Activated CD4-positive, alpha-beta T cell treated with anti-CD3 and anti-CD28 coated beads for 36 hours (primary cell): Measurements from ENCODE around the gene TBCA. TPM values are rescaled to one million over a fixed set of nuclear protein-coding genes. Genes with fewer than 3 reads are reported as not detected.
"Not testable (repeated sequence)": the region's sequence is repeated elsewhere in the genome, so short reads cannot be mapped to it uniquely, and the experiment has no call there.

Experiments
- ATAC-seq: fragments of 200-7000 bp; cut with Tn5 transposase; one replicate; pipeline ENCODE4 v1.10.0; 2021; ENCODE audit warnings: mild to moderate bottlenecking, moderate library complexity
- CTCF ChIA-PET: fragments of 350-600 bp; sonication (Branson Sonifier 250); formaldehyde crosslinking; loops from one replicate; lab custom pipeline; 2021; ENCODE audit warnings: antibody characterized with exemption; lab: Charles Lee
- POLR2A ChIA-PET: fragments of 350-600 bp; sonication (Branson Sonifier 250); formaldehyde crosslinking; loops from one replicate; lab custom pipeline; 2021; ENCODE audit warnings: antibody characterized with exemption, inconsistent platforms; lab: Charles Lee
- DNase-seq: peaks from one replicate; pipeline ENCODE4 v3.0.0-alpha.2; 2020
- H3K27ac Mint-ChIP-seq: one replicate; pipeline ENCODE4 v1.8.0; 2021; ENCODE audit warnings: mixed read lengths
- H3K27me3 Mint-ChIP-seq: one replicate; pipeline ENCODE4 v1.8.0; 2021; ENCODE audit warnings: mixed read lengths
- H3K36me3 Mint-ChIP-seq: one replicate; pipeline ENCODE4 v1.8.0; 2021; ENCODE audit warnings: low read depth, mixed read lengths
- H3K4me1 Mint-ChIP-seq: one replicate; pipeline ENCODE4 v1.8.0; 2021; ENCODE audit warnings: mixed read lengths
- H3K4me3 Mint-ChIP-seq: one replicate; pipeline ENCODE4 v1.8.0; 2021; ENCODE audit warnings: mild to moderate bottlenecking, moderate library complexity, mixed read lengths
- H3K9me3 Mint-ChIP-seq: one replicate; pipeline ENCODE4 v1.8.0; 2021; ENCODE audit warnings: low read depth, mixed read lengths
- intact Hi-C, 2 experiments: fragments of 100-400 bp; cut with DNase I in 1 of 2; cut with micrococcal nuclease in 1 of 2; formaldehyde crosslinking; loops; one replicate each; pipeline versions ENCODE4 v1.14.2 to v1.15.1; 2022 to 2024; cut with DNase I, micrococcal nuclease
- total RNA-seq, 2 experiments: library from RNA; stranded (reverse); gene quantifications; one replicate each; pipeline ENCODE4 v1.2.3, GENCODE V29; 2021

Gene TBCA
- total RNA-seq, 2 experiments from 2014 or later, result 195 to 210 TPM

DNA sequence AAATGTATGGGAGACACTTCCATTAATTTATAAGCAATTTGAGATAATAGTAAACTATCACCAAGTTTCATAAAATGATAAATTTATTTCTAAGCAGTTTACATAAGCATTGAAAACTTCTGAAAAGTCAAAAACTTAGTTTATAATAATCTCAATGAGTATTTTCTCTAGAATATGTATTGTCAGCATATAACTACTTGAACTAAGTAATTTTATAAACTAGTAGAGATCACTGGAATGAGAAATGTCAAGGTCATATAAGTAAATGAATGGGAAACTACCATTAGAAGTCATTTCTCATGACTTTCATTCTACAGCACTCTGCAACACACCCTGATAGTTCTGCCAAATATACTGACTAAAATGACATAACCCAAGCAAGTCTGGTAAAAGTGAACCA, 3.4 kb downstream of the TBCA start:
- ATAC-seq (no peak), DNase-seq (no peak)
- no peaks in the 10 kb centered on the region for H3K27me3 Mint-ChIP-seq
- peaks cover 59% of the 10 kb centered on the region for H3K4me1 Mint-ChIP-seq
- H3K9me3 Mint-ChIP-seq, result no peaks in the 10 kb centered on the region
- intact Hi-C loops, result loop anchor here (10.0 kb wide), 2 partner anchors 128 to 1212 kb away; partner anchors contain the start of gene ARSB (in 1 of the 2)
- ChIA-PET CTCF (no interaction called here), POLR2A (no interaction called here)
- H3K36me3 Mint-ChIP-seq, result peaks cover 47% of the 10 kb centered on the region
- no peak overlapping the region for H3K4me3 Mint-ChIP-seq
- H3K27ac Mint-ChIP-seq, result no peak overlapping the region

DNA sequence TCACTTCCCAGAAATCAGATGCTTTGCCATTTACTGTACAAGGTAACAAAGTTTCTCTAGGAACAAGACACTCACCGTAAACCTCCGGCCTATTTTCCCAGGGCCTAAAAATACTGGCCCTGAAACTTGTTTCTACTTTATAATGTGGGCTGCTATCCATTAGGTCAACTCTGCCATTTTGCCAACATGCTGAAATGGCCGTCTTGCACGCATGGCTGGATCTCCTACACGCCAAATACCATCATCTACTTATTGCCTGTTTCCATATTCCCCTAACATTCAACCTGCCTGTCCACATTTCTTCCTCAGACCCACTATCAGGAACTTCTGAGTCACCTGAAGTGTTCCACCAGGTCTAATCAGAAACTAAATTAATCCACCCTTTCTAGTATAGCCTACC, 4.7 kb downstream of the TBCA start:
- Mint-ChIP-seq H3K36me3 (peaks cover 58% of the 10 kb centered on the region), H3K27ac (peak overlapping the region; percentile 27), H3K4me1 (peaks cover 60% of the 10 kb centered on the region), H3K4me3 (no peak overlapping the region), H3K9me3 (no peaks in the 10 kb centered on the region), H3K27me3 (no peaks in the 10 kb centered on the region)
- ATAC-seq, result no peak
- POLR2A ChIA-PET, result no interaction called here
- intact Hi-C loops, result loop anchor here (10.0 kb wide), 2 partner anchors 127 to 1213 kb away; partner anchors contain the start of gene ARSB (in 1 of the 2)
- CTCF ChIA-PET, result no interaction called here
- no peak for DNase-seq

DNA sequence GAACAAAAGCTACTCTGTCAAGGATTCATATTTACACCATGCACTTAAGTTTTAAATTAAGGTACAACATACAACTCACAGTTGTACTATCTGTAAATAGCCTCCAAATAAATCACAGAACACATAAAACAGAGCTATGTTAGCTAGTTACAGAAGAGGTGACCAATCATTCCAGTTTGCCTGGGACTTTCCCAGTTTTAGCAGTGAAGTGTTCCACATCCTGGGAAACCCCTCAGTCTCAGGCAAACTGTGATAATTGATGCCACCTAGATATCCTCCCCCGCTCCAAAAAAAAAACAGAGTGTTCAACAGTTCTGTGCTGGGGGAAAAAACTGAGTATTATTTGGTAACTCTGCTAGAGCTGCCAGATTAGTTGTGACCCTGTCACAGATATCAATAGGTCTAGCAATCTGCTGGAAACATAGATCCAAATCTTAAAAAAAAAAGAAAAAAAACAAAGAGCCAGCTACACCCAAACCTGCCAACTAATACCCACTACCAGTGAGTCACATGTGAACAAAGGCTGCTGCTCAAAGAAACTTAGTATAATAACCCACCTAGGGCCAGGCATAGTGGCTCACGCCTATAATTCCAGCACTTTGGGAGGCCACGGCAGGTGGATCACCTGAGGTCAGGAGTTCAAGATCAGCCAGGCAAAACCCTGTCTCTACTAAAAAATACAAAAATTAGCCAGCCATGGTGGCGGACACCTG, 5.7 kb downstream of the TBCA start:
- peaks cover 63% of the 10 kb centered on the region for H3K4me1 Mint-ChIP-seq
- no peaks in the 10 kb centered on the region for H3K9me3 Mint-ChIP-seq
- intact Hi-C loops, result loop anchor here (10.0 kb wide), 2 partner anchors 126 to 1214 kb away; partner anchors contain the start of gene ARSB (in 1 of the 2)
- CTCF ChIA-PET, result interaction anchor here (0.8 to 1.0 kb wide), 2 partner anchors 23 to 124 kb away, joined by 3 to 4 read pairs; no protein-coding TSS in a partner anchor
- ATAC-seq, result peak; percentile 61
- peaks cover 61% of the 10 kb centered on the region for H3K36me3 Mint-ChIP-seq
- no peak overlapping the region for H3K27ac Mint-ChIP-seq
- no peak for DNase-seq
- POLR2A ChIA-PET, result interaction anchor here (0.6 to 0.7 kb wide), 2 partner anchors 11 to 1439 kb away, joined by 3 to 4 read pairs; no protein-coding TSS in a partner anchor
- no peaks in the 10 kb centered on the region for H3K27me3 Mint-ChIP-seq
- no peak overlapping the region for H3K4me3 Mint-ChIP-seq

DNA sequence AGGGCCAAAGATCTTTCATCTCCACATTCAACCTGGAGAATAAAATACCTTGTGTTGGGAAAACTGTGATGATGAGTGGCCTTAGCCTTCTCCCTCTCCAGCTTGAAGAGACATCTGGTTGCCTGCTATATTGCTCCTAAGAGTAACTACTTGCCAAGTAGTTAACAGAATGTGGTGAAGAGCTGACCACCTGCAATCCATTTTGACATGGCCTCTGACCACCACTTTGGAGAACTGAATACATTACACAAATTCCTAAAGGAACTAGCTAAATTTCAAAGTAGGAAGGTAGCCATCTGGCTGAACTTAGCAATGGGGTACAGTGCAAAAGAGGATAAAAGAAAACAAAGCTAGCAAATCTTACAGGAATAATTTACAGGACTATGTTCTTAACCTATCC, 7.2 kb downstream of the TBCA start:
- H3K9me3 Mint-ChIP-seq, result no peaks in the 10 kb centered on the region
- H3K27me3 Mint-ChIP-seq, result no peaks in the 10 kb centered on the region
- POLR2A ChIA-PET, result no interaction called here
- CTCF ChIA-PET, result interaction anchor here (0.6 to 1.3 kb wide), 3 partner anchors 16 to 161 kb away, joined by 3 to 4 read pairs (median 3); no protein-coding TSS in a partner anchor
- DNase-seq (no peak), ATAC-seq (no peak)
- peaks cover 54% of the 10 kb centered on the region for H3K4me1 Mint-ChIP-seq
- H3K27ac Mint-ChIP-seq, result no peak overlapping the region
- intact Hi-C loops, result no loop called here
- peaks cover 56% of the 10 kb centered on the region for H3K36me3 Mint-ChIP-seq
- H3K4me3 Mint-ChIP-seq, result no peak overlapping the region

DNA sequence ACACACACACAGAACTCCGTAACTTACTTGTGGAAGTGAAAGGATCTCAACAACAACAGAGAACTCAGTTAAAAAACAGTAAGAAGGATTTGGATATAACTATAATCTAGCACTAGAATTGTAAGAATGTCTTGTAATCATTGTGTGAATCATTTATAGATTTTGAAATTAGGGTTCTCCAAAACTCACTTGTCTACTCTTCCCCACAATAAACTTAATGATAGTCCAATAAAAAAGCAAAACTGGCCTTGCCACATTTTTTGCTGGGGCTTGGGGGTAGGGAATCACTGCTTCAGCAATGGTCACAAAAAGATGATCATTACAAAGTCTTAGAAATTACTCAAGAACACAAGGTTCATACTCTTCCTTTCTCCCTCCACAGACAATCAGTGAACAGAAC, 8.8 kb downstream of the TBCA start:
- intact Hi-C loops, result loop anchor here in 1 of 2 experiments (1.0 kb wide), 1 partner anchor 8 kb away; no protein-coding TSS in a partner anchor
- DNase-seq (no peak), ATAC-seq (no peak)
- Mint-ChIP-seq H3K36me3 (peaks cover 52% of the 10 kb centered on the region), H3K4me3 (no peak overlapping the region), H3K27me3 (no peaks in the 10 kb centered on the region), H3K9me3 (no peaks in the 10 kb centered on the region), H3K27ac (no peak overlapping the region), H3K4me1 (peaks cover 42% of the 10 kb centered on the region)
- ChIA-PET CTCF (interaction anchor here (1.0 kb wide), 1 partner anchor 59 kb away, joined by 3 read pairs; no protein-coding TSS in a partner anchor), POLR2A (interaction anchor here (0.6 kb wide), 1 partner anchor 131 kb away, joined by 3 read pairs; no protein-coding TSS in a partner anchor)

DNA sequence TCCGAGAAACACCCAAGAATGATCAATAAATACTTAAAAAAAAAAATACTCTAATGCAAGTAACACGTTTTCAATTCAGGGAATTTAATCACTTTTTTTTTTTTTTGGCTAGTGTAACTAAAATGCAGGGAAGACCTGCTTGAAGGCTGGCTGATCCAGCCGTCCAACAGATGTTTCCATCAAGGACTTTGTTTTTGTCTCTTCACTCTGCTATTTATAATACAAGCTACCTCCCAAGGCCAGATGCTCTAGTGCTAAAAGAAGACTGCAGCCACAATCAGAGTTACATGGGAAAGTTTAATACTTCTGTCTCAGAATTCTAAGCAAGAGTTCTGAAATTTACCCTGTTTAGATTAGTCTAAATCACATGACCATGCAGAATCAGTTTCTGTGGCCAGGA, 14.5 kb downstream of the TBCA start:
- Mint-ChIP-seq H3K4me1 (peaks cover 30% of the 10 kb centered on the region), H3K27ac (no peak overlapping the region), H3K36me3 (peaks cover 54% of the 10 kb centered on the region), H3K4me3 (no peak overlapping the region), H3K27me3 (no peaks in the 10 kb centered on the region), H3K9me3 (peaks cover 3% of the 10 kb centered on the region)
- CTCF ChIA-PET, result interaction anchor here (0.6 kb wide), 1 partner anchor 263 kb away, joined by 3 read pairs; no protein-coding TSS in a partner anchor
- POLR2A ChIA-PET, result no interaction called here
- intact Hi-C loops, result no loop called here
- DNase-seq (no peak), ATAC-seq (no peak)

DNA sequence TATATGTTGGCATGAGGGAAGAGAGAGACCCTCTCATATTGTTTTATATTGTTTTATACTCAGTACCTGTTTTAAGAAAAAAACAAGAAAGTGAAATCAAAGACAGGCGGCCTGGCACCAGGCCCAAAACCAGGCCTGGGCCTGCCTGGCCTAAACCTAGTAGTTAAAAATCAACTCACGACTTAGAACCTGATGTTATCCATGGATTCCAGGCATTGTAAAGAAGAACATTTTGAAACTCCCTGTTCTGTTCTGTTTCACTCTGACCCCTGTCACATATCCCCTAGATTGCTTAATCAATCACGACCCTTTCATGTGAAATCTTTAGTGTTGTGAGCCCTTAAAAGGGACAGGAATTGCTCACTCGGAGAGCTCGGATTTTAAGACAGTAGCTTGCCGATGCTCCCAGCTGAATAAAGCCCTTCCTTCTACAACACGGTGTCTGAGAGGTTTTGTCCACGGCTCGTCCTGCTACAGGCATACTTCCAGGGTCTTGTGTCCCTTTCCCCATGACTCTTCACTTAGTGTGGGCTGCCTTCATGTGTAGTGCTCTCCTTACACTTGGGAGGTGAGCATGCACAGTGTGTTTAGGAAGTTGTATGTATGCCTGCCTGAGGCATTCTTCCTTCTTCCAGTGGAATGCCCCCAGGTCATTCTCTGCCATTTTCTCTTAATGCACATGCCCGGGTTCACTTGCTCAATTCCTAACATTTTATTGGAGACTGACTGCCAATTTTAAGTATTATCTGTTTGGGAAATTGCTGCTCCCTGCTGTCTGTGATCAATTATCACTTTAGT, 17.8 kb downstream of the TBCA start:
- POLR2A ChIA-PET, result no interaction called here
- Mint-ChIP-seq H3K27ac (no peak overlapping the region), H3K27me3 (no peaks in the 10 kb centered on the region), H3K4me3 (no peak overlapping the region), H3K4me1 (peaks cover 29% of the 10 kb centered on the region), H3K36me3 (peaks cover 43% of the 10 kb centered on the region), H3K9me3 (peaks cover 3% of the 10 kb centered on the region)
- intact Hi-C loops, result no loop called here
- no peak for DNase-seq
- no peak for ATAC-seq
- CTCF ChIA-PET, result no interaction called here

DNA sequence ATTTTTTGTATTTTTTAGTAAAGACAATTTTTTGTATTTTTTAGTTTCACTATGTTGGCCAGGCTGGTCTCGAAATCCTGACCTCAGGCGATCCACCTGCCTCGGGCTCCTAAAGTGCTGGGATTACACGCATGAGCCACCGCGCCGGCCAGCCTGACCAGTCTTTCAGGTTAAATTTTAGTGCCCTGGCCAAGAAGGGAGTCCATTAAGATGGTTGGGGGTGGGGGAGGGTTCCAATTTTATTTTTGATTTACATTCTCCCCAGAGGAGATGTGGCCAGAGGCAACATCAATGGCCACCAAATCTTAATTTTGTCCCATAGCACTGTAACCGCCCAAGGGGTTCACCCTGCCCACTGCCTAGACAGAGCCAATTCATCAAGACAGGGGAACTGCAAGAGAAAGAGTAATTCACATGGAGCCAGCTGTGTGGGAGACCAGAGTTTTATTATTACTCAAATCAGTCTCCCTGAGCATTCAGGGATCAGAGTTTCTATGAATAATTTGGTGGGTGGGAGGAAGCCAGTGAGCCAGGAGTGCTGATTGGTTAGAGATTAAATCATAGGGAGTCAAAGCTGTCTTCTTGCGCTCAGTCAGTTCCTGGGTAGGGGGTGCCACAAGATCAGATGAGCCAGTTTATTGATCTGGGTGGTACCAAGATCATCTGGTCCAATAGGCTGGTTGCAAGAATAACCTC, 24.7 kb downstream of the TBCA start:
- ChIA-PET CTCF (interaction anchor here (0.5 kb wide), 1 partner anchor 795 kb away, joined by 3 read pairs; no protein-coding TSS in a partner anchor), POLR2A (no interaction called here)
- Mint-ChIP-seq H3K27me3 (no peaks in the 10 kb centered on the region), H3K4me3 (no peak overlapping the region), H3K9me3 (no peaks in the 10 kb centered on the region), H3K27ac (no peak overlapping the region), H3K36me3 (peaks cover 11% of the 10 kb centered on the region), H3K4me1 (peaks cover 39% of the 10 kb centered on the region)
- ATAC-seq, result peak; percentile 81
- intact Hi-C loops, result loop anchor here in 1 of 2 experiments (1.0 kb wide), 1 partner anchor 25 kb away; the partner anchor contains the start of gene TBCA
- DNase-seq, result peak; percentile 51

DNA sequence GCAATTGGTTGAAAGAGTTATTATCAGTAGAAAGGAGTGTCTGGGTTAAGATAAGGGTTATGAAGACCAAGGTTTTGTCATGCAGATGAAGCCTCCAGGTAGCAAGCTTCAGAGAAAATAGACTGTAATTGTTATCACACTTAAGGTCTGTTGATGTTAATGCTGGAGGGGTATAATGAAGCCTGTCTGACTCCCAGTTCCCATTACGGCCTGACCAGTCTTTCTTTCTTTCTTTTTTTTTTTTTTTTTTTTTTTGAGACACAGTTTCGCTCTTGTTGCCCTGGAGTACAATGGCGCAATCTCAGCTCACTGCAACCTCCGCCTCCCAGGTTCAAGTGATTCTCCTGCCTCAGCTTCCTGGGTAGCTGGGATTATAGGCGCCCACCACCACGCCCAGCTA, 25.2 kb downstream of the TBCA start:
- DNase-seq, ATAC-seq, CTCF ChIA-PET, H3K4me3 Mint-ChIP-seq, H3K27ac Mint-ChIP-seq, H3K36me3 Mint-ChIP-seq, H3K27me3 Mint-ChIP-seq, H3K9me3 Mint-ChIP-seq, POLR2A ChIA-PET: not testable (repeated sequence)
- intact Hi-C loops, result loop anchor here in 1 of 2 experiments (1.0 kb wide), 1 partner anchor 25 kb away; the partner anchor contains the start of gene TBCA
- H3K4me1 Mint-ChIP-seq, result peaks cover 35% of the 10 kb centered on the region

DNA sequence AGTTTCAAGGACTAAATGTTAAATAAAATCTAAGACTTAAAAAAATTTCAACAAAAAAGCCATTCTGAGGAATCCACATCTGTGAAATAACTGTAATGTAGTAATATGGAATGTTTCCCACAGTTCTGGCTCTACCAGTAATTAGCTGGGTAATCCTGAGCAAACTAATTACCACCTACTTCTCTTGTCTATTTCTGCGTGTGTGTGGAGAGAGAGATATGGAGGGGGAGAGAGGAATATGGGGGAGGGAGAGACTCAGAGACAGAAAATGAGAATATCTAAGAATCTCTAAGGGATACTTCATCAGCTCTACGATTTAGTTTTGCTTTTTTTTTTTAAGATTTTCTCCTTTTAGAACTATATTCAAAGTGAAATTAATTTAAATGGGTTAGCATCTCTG, 28.0 kb downstream of the TBCA start:
- ATAC-seq (no peak), DNase-seq (no peak)
- ChIA-PET CTCF (interaction anchor here (0.9 to 1.4 kb wide), 4 partner anchors 11 to 39 kb away, joined by 3 to 4 read pairs (median 4); no protein-coding TSS in a partner anchor), POLR2A (no interaction called here)
- Mint-ChIP-seq H3K4me3 (no peak overlapping the region), H3K27ac (no peak overlapping the region), H3K27me3 (no peaks in the 10 kb centered on the region), H3K36me3 (peaks cover 24% of the 10 kb centered on the region), H3K4me1 (peaks cover 37% of the 10 kb centered on the region), H3K9me3 (no peaks in the 10 kb centered on the region)
- intact Hi-C loops, result no loop called here

DNA sequence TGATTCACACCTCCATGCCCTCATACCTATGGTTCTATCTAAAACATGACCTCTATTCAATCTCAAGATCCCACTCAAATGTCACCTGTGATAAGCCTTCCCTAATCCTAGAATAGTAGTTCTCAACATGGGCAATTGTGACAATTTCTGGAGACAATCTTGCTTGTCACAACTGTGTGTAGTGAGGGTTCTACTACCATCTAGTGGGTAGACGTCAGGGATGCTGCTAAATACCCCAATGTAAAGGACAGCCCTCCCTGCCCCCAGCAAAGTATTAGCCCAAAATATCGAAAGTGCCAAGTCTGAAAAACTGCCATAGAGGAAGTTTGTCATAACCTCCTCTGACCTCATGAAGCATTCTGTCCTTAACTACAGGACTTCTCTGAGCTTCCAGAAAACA, 32.0 kb downstream of the TBCA start:
- POLR2A ChIA-PET, result no interaction called here
- DNase-seq, result no peak
- ATAC-seq, result no peak
- Mint-ChIP-seq H3K4me1 (peaks cover 16% of the 10 kb centered on the region), H3K9me3 (no peaks in the 10 kb centered on the region), H3K4me3 (no peak overlapping the region), H3K36me3 (peaks cover 19% of the 10 kb centered on the region), H3K27me3 (no peaks in the 10 kb centered on the region), H3K27ac (no peak overlapping the region)
- intact Hi-C loops, result no loop called here
- CTCF ChIA-PET, result no interaction called here
